Measurements from ENCODE around the gene PSAPL1. TPM values are rescaled to one million over a fixed set of nuclear protein-coding genes. Genes with fewer than 3 reads are reported as not detected.

The PSAPL1 gene
- total and polyA plus RNA-seq, 9 of the 15 experiments (the other 6 are each of a cell fraction or from before 2014, with no cell fraction given) = not detected

GRCh38 chr4:7387925-7388324 is 46.8 kb downstream of the PSAPL1 start (continued):
- TF ChIP-seq, protein P1, sequence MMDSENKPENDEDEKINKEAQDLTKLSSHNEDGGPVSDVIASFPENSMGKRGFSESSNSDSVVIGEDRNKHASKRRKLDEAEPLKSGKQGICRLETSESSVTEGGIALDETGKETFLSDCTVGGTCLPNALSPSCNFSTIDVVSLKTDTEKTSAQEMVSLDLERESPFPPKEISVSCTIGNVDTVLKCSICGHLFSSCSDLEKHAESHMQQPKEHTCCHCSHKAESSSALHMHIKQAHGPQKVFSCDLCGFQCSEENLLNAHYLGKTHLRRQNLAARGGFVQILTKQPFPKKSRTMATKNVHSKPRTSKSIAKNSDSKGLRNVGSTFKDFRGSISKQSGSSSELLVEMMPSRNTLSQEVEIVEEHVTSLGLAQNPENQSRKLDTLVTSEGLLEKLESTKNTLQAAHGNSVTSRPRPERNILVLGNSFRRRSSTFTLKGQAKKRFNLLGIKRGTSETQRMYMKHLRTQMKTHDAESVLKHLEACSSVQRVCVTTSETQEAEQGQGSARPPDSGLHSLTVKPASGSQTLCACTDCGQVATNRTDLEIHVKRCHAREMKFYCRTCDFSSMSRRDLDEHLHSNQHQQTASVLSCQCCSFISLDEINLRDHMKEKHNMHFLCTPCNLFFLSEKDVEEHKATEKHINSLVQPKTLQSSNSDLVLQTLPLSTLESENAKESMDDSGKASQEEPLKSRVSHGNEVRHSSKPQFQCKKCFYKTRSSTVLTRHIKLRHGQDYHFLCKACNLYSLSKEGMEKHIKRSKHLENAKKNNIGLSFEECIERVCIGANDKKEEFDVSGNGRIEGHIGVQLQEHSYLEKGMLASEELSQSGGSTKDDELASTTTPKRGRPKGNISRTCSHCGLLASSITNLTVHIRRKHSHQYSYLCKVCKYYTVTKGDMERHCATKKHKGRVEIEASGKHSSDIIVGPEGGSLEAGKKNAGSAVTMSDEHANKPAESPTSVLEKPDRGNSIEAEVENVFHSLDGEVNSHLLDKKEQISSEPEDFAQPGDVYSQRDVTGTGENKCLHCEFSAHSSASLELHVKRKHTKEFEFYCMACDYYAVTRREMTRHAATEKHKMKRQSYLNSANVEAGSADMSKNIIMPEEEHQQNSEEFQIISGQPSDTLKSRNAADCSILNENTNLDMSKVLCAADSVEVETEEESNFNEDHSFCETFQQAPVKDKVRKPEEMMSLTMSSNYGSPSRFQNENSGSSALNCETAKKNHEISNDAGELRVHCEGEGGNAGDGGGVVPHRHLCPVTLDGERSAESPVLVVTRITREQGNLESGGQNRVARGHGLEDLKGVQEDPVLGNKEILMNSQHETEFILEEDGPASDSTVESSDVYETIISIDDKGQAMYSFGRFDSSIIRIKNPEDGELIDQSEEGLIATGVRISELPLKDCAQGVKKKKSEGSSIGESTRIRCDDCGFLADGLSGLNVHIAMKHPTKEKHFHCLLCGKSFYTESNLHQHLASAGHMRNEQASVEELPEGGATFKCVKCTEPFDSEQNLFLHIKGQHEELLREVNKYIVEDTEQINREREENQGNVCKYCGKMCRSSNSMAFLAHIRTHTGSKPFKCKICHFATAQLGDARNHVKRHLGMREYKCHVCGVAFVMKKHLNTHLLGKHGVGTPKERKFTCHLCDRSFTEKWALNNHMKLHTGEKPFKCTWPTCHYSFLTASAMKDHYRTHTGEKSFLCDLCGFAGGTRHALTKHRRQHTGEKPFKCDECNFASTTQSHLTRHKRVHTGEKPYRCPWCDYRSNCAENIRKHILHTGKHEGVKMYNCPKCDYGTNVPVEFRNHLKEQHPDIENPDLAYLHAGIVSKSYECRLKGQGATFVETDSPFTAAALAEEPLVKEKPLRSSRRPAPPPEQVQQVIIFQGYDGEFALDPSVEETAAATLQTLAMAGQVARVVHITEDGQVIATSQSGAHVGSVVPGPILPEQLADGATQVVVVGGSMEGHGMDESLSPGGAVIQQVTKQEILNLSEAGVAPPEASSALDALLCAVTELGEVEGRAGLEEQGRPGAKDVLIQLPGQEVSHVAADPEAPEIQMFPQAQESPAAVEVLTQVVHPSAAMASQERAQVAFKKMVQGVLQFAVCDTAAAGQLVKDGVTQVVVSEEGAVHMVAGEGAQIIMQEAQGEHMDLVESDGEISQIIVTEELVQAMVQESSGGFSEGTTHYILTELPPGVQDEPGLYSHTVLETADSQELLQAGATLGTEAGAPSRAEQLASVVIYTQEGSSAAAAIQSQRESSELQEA (IDR thresholded peaks at IDR 0.05; ENCODE audit: low read depth) = no peak
- TF ChIP-seq ARID4B (CRISPR knock-in tag; IDR thresholded peaks at IDR 0.05) (no peak), EP400 (IDR thresholded peaks at IDR 0.05) (no peak), NR2C2 (CRISPR knock-in tag; IDR thresholded peaks at IDR 0.05) (no peak), NR2C2 (tag; IDR thresholded peaks at IDR 0.05) (no peak), PTBP1 (IDR thresholded peaks at IDR 0.05; ENCODE audit: low read depth, low read length) (no peak), MAX (CRISPR knock-in tag; IDR thresholded peaks at IDR 0.05) (no peak), ZNF561 (CRISPR knock-in tag; conservative IDR thresholded peaks at IDR 0.05) (no peak), ZNF277 (CRISPR knock-in tag; IDR thresholded peaks at IDR 0.05; ENCODE audit: borderline replicate concordance) (no peak), ZNF780A (CRISPR knock-in tag; IDR thresholded peaks at IDR 0.05) (no peak)
